GM21786 (cell line): ENCODE measurements around the gene RCVRN.

Source experiments
- ATAC-seq: cut with Tn5 transposase; IDR thresholded peaks from one replicate; pipeline ENCODE4 v1.9.1; 2021; ENCODE audit not compliant: unreplicated experiment

The RCVRN gene

GRCh38 chr17:9899280-9900043 lies 5.6 kb downstream of the RCVRN start:
- no peak for ATAC-seq

GRCh38 chr17:9898812-9899211 lies 6.3 kb downstream of the RCVRN start:
- no peak for ATAC-seq

GRCh38 chr17:9897372-9897968 lies 7.6 kb downstream of the RCVRN start:
- no peak for ATAC-seq

GRCh38 chr17:9895923-9896322 lies 9.1 kb downstream of the RCVRN start:
- no peak for ATAC-seq

GRCh38 chr17:9894231-9894630 lies 10.8 kb downstream of the RCVRN start:
- no peak for ATAC-seq

- ATAC-seq = no peak
Measured at GRCh38 chr17:9893411-9894012, 11.6 kb downstream of the RCVRN start.

GRCh38 chr17:9890124-9890523 lies 14.9 kb downstream of the RCVRN start:
- no peak for ATAC-seq

- no peak for ATAC-seq
Measured at GRCh38 chr17:9887508-9887907, 17.6 kb downstream of the RCVRN start.

- ATAC-seq = no peak
Measured at GRCh38 chr17:9886141-9886930, 18.7 kb downstream of the RCVRN start.

GRCh38 chr17:9883451-9883850 lies 21.6 kb downstream of the RCVRN start:
- ATAC-seq = no peak

GRCh38 chr17:9880582-9880999 lies 24.5 kb downstream of the RCVRN start:
- no peak for ATAC-seq

- no peak for ATAC-seq
Measured at GRCh38 chr17:9878786-9879525, 26.1 kb downstream of the RCVRN start.

- ATAC-seq = no peak
Measured at GRCh38 chr17:9878356-9878755, 26.7 kb downstream of the RCVRN start.

GRCh38 chr17:9875441-9875840 lies 29.6 kb downstream of the RCVRN start:
- no peak for ATAC-seq

- no peak for ATAC-seq
Measured at GRCh38 chr17:9874722-9875121, 30.3 kb downstream of the RCVRN start.

- ATAC-seq = no peak
Measured at GRCh38 chr17:9872852-9873251, 32.2 kb downstream of the RCVRN start.

- ATAC-seq = no peak
Measured at GRCh38 chr17:9868552-9868951, 36.5 kb downstream of the RCVRN start.

- ATAC-seq = no peak
Measured at GRCh38 chr17:9865586-9865985, 39.5 kb downstream of the RCVRN start.

- ATAC-seq = no peak
Measured at GRCh38 chr17:9862949-9863348, 42.1 kb downstream of the RCVRN start.

- ATAC-seq = no peak
Measured at GRCh38 chr17:9862220-9862619, 42.9 kb downstream of the RCVRN start.

GRCh38 chr17:9860851-9861250 lies 44.2 kb downstream of the RCVRN start:
- no peak for ATAC-seq
